Measurements from ENCODE around the gene KLF2.

The KLF2 gene

GRCh38 chr19:16359074-16359473, 34.4 kb downstream of the KLF2 start:
- H3K4me3 ChIP-seq (ENCODE audit: low read length): no peak overlapping the region
- no peak for DNase-seq (ENCODE audit: low read depth)
- TF ChIP-seq CTCF (conservative IDR thresholded peaks at IDR 0.05; ENCODE audit: low read depth, low read length): no peak

GRCh38 chr19:16359964-16360363, 35.3 kb downstream of the KLF2 start:
- TF ChIP-seq CTCF (conservative IDR thresholded peaks at IDR 0.05; ENCODE audit: low read depth, low read length): no peak
- no peak for DNase-seq (ENCODE audit: low read depth)
- no peak overlapping the region for H3K4me3 ChIP-seq (ENCODE audit: low read length)

GRCh38 chr19:16360738-16361137, 36.1 kb downstream of the KLF2 start:
- H3K4me3 ChIP-seq (ENCODE audit: low read length): no peak overlapping the region
- TF ChIP-seq CTCF (conservative IDR thresholded peaks at IDR 0.05; ENCODE audit: low read depth, low read length): no peak
- DNase-seq (ENCODE audit: low read depth): no peak

- H3K4me3 ChIP-seq (ENCODE audit: low read length): no peak overlapping the region
- no peak for DNase-seq (ENCODE audit: low read depth)
- no peak for TF ChIP-seq CTCF (conservative IDR thresholded peaks at IDR 0.05; ENCODE audit: low read depth, low read length)
Observed at GRCh38 chr19:16361254-16361653, 36.6 kb downstream of the KLF2 start.

GRCh38 chr19:16361926-16362325, 37.3 kb downstream of the KLF2 start:
- no peak for DNase-seq (ENCODE audit: low read depth)
- no peak overlapping the region for H3K4me3 ChIP-seq (ENCODE audit: low read length)
- no peak for TF ChIP-seq CTCF (conservative IDR thresholded peaks at IDR 0.05; ENCODE audit: low read depth, low read length)

- no peak overlapping the region for H3K4me3 ChIP-seq (ENCODE audit: low read length)
- no peak for DNase-seq (ENCODE audit: low read depth)
- TF ChIP-seq CTCF (conservative IDR thresholded peaks at IDR 0.05; ENCODE audit: low read depth, low read length): no peak
Observed at GRCh38 chr19:16363133-16363851, 38.7 kb downstream of the KLF2 start.

- H3K4me3 ChIP-seq (ENCODE audit: low read length): no peak overlapping the region
- TF ChIP-seq CTCF (conservative IDR thresholded peaks at IDR 0.05; ENCODE audit: low read depth, low read length): no peak
Observed at GRCh38 chr19:16363852-16364230, 39.2 kb downstream of the KLF2 start.

More at GRCh38 chr19:16363852-16364230, 39.2 kb downstream of the KLF2 start:
- DNase-seq (ENCODE audit: low read depth): no peak

Measured in retinal pigment epithelial cell (primary cell).